DOHH2 (cell line): ENCODE measurements around the gene MMAB.

ENCODE experiments used
- EZH2phosphoT487 ChIP-seq: fragments of 200-600 bp; sonication (generic); IDR thresholded peaks from 2 replicates; pipeline ENCODE4 v1.6.1; 2017; ENCODE audit warnings: borderline replicate concordance, mild to moderate bottlenecking, antibody characterized with exemption, low read length, moderate library complexity, mixed read lengths
- TF ChIP-seq, protein P1 (sequence below): fragments of 200-600 bp; sonication (generic); IDR thresholded peaks from one replicate; pipeline ENCODE4 v1.5.1; 2014; ENCODE audit warnings: antibody characterized with exemption, mild to moderate bottlenecking, low read depth, low read length; ENCODE audit not compliant: poor library complexity, severe bottlenecking

DNA sequence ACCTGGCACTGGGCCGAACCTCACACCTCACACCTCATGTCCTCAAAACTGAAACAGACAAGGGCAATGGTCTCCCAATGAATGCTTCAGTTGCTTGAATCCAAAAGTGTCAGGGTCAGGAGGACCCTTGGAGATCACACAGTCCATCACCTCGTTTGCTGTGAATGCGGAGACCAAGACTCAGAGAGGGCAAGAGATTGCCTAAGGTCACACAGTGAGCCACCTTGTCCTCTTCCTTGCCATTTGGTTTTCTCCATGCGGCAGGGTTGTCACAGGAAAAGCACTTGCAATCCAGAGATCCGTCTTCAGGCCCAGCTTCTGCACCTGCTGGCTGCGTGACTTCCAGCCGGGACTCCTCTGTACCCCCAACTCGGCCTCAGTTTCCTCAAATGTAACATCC, 28.3 kb upstream of the MMAB start:
- TF ChIP-seq, protein P1, sequence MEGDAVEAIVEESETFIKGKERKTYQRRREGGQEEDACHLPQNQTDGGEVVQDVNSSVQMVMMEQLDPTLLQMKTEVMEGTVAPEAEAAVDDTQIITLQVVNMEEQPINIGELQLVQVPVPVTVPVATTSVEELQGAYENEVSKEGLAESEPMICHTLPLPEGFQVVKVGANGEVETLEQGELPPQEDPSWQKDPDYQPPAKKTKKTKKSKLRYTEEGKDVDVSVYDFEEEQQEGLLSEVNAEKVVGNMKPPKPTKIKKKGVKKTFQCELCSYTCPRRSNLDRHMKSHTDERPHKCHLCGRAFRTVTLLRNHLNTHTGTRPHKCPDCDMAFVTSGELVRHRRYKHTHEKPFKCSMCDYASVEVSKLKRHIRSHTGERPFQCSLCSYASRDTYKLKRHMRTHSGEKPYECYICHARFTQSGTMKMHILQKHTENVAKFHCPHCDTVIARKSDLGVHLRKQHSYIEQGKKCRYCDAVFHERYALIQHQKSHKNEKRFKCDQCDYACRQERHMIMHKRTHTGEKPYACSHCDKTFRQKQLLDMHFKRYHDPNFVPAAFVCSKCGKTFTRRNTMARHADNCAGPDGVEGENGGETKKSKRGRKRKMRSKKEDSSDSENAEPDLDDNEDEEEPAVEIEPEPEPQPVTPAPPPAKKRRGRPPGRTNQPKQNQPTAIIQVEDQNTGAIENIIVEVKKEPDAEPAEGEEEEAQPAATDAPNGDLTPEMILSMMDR = no peak
- no peak for TF ChIP-seq EZH2phosphoT487
